ENCODE data around the gene KCNC3.

GRCh38 chr19:50321831-50322230, 7.3 kb downstream of the KCNC3 start:
- TF ChIP-seq CTCF (conservative IDR thresholded peaks at IDR 0.05) (no peak), ZFX (IDR thresholded peaks at IDR 0.05) (no peak)
